HCT116 (cell line): ENCODE results near the gene LDHAL6B. TPM values are rescaled to one million over a fixed set of nuclear protein-coding genes. Genes with fewer than 3 reads are reported as not detected.

Experiments
- ATAC-seq: fragments of 200-7000 bp; cut with Tn5 transposase; 2 replicates; pipeline ENCODE4 v1.9.1; 2020; ENCODE audit warnings: mild to moderate bottlenecking, moderate library complexity
- BruUV-seq: library from RNA; stranded (reverse); fragments of 400-500 nt; replicated peaks from 2 replicates; lab custom pipeline; 2021; lab: Mats Ljungman, UMichigan
- CTCF ChIA-PET: fragments of 300-600 bp; sonication (Branson Sonifier 250); formaldehyde crosslinking; loops from one replicate; lab custom pipeline; 2021; ENCODE audit warnings: antibody characterized with exemption; lab: Charles Lee
- POLR2A ChIA-PET: fragments of 300-600, 350-600 bp; sonication (Branson Sonifier 250); formaldehyde crosslinking; loops from one replicate; lab custom pipeline; 2021; ENCODE audit warnings: antibody characterized with exemption; lab: Charles Lee
- RAD21 ChIA-PET, 2 experiments: fragments of 300-600 bp; sonication (Branson Sonifier 250); formaldehyde crosslinking; loops; one replicate each; lab custom pipeline; 2023; ENCODE audit warnings: low total read pairs in 2 of 2; ENCODE audit not compliant: uncharacterized antibody in 2 of 2, unreplicated experiment in 2 of 2, low non-redundant PET in 1 of 2; lab: Charles Lee
- DNase-seq: peaks from one replicate; pipeline ENCODE4 v3.0.0-alpha.2; 2010; ENCODE audit warnings: low read depth, low spot score
- H2AFZ ChIP-seq: fragments of 200-600 bp; shearing (Covaris generic), sonication (generic); 2 replicates; pipeline ENCODE4 v1.6.1; 2017; ENCODE audit warnings: low read depth, mixed run types, mixed read lengths, antibody characterized with exemption, low read length; ENCODE audit not compliant: poor library complexity, severe bottlenecking
- H3K27ac ChIP-seq: 2 replicates; pipeline ENCODE4 v1.5.1; 2012; ENCODE audit warnings: low read depth, low read length
- H3K27me3 ChIP-seq: fragments of 200-600 bp; sonication (generic); 2 replicates; pipeline ENCODE4 v1.6.1; 2016; ENCODE audit warnings: mixed run types, low read length, mixed read lengths; ENCODE audit not compliant: insufficient read depth
- H3K36me3 ChIP-seq, 2 experiments: fragments of 200-500 bp in 1 of 2; fragments of 200-600 bp in 1 of 2; sonication (Bioruptor generic) in 1 of 2; sonication (generic) in 1 of 2; 2 replicates each; pipeline versions ENCODE4 v1.5.1 to v1.6.1; 2014 to 2016; ENCODE audit warnings: low read length in 2 of 2, inconsistent platforms in 1 of 2, mixed read lengths in 1 of 2, mixed run types in 1 of 2; ENCODE audit not compliant: insufficient read depth in 2 of 2, control insufficient read depth in 1 of 2
- H3K4me1 ChIP-seq, 2 experiments: fragments of 200-600 bp in 1 of 2; sonication (generic) in 1 of 2; 2 replicates each; pipeline versions ENCODE4 v1.5.1 to v1.6.1; 2012 to 2017; ENCODE audit warnings: low read length in 2 of 2, inconsistent platforms in 1 of 2, mild to moderate bottlenecking in 1 of 2, mixed read lengths in 1 of 2, mixed run types in 1 of 2, moderate library complexity in 1 of 2; ENCODE audit not compliant: insufficient read depth in 2 of 2, control insufficient read depth in 1 of 2
- H3K4me2 ChIP-seq: fragments of 200-600 bp; sonication (generic); 2 replicates; pipeline ENCODE4 v1.6.1; 2017; ENCODE audit warnings: mixed run types, low read length, mixed read lengths
- H3K4me3 ChIP-seq, 2 experiments: fragments of 200-600 bp in 1 of 2; sonication (generic) in 1 of 2; replicated peaks in 1 of 2; 2 replicates each; pipeline ENCODE4 v1.5.1; 2011 to 2016; ENCODE audit warnings: low read length in 2 of 2, control low read depth in 1 of 2, low read depth in 1 of 2, mild to moderate bottlenecking in 1 of 2, mixed read lengths in 1 of 2, mixed run types in 1 of 2
- H3K79me2 ChIP-seq: fragments of 200-600 bp; sonication (generic); 2 replicates; pipeline ENCODE4 v1.6.1; 2017; ENCODE audit warnings: mild to moderate bottlenecking, mixed run types, low read length, moderate library complexity, mixed read lengths; ENCODE audit not compliant: insufficient read depth
- H3K9ac ChIP-seq: fragments of 200-600 bp; sonication (generic); 2 replicates; pipeline ENCODE4 v1.6.1; 2016; ENCODE audit warnings: low read length, mixed read lengths
- H3K9me2 ChIP-seq: fragments of 200-600 bp; sonication (generic), shearing (Covaris generic); 2 replicates; pipeline ENCODE4 v1.6.1; 2017; ENCODE audit warnings: mixed run types, mild to moderate bottlenecking, moderate library complexity; ENCODE audit not compliant: insufficient read depth
- H3K9me3 ChIP-seq, 2 experiments: fragments of 200-500 bp in 1 of 2; fragments of 200-600 bp in 1 of 2; sonication (Bioruptor generic) in 1 of 2; sonication (generic) in 1 of 2; 2 replicates each; pipeline ENCODE4 v1.6.1; 2014 to 2017; ENCODE audit warnings: low read length in 2 of 2, mixed read lengths in 2 of 2, inconsistent platforms in 1 of 2, low read depth in 1 of 2, mild to moderate bottlenecking in 1 of 2, mixed run types in 1 of 2, moderate library complexity in 1 of 2; ENCODE audit not compliant: control insufficient read depth in 1 of 2, insufficient read depth in 1 of 2
- H4K20me1 ChIP-seq: fragments of 200-600 bp; sonication (generic), shearing (Covaris generic); 2 replicates; pipeline ENCODE4 v1.6.1; 2017; ENCODE audit warnings: mixed run types, mild to moderate bottlenecking, moderate library complexity; ENCODE audit not compliant: insufficient read depth
- ATF3 ChIP-seq: IDR thresholded peaks from 2 replicates; pipeline ENCODE4 v1.6.1; 2012
- CEBPB ChIP-seq: IDR thresholded peaks from 2 replicates; pipeline ENCODE4 v1.6.1; 2012; ENCODE audit warnings: low read depth
- ELF1 ChIP-seq: IDR thresholded peaks from 2 replicates; pipeline ENCODE4 v1.6.1; 2012; ENCODE audit warnings: low read depth, borderline replicate concordance
- FOSL1 ChIP-seq: IDR thresholded peaks from 2 replicates; pipeline ENCODE4 v1.6.1; 2012; ENCODE audit warnings: low read depth
- JUND ChIP-seq: IDR thresholded peaks from 2 replicates; pipeline ENCODE4 v1.6.1; 2012
- MAX ChIP-seq: IDR thresholded peaks from 2 replicates; pipeline ENCODE4 v1.6.1; 2012
- POLR2AphosphoS5 ChIP-seq: IDR thresholded peaks from 2 replicates; pipeline ENCODE4 v1.6.1; 2011; ENCODE audit warnings: mild to moderate bottlenecking, low read depth, low read length, moderate library complexity
- TCF7L2 ChIP-seq: IDR thresholded peaks from 2 replicates; pipeline ENCODE4 v1.7.0; 2011; ENCODE audit warnings: borderline replicate concordance, inconsistent platforms; ENCODE audit not compliant: insufficient read depth, insufficient read length; ENCODE audit errors: extremely low read depth
- ZBTB33 ChIP-seq: IDR thresholded peaks from 2 replicates; pipeline ENCODE4 v1.6.1; 2011; ENCODE audit warnings: mild to moderate bottlenecking, low read length, moderate library complexity; ENCODE audit not compliant: insufficient replicate concordance; ENCODE audit errors: extremely low read depth
- ZNF274 ChIP-seq: fragments of 200-500 bp; sonication (Bioruptor generic); IDR thresholded peaks from 2 replicates; pipeline ENCODE4 v1.6.1; 2014; ENCODE audit warnings: mild to moderate bottlenecking, low read depth, low read length, inconsistent platforms
- intact Hi-C: fragments of 100-400 bp; cut with micrococcal nuclease; formaldehyde crosslinking; loops from 2 replicates; pipeline ENCODE4 v1.10.0; 2022
- total RNA-seq: library from RNA; stranded (reverse); gene quantifications from one replicate; pipeline ENCODE4 v1.2.1, GENCODE V29; 2021; ENCODE audit not compliant: unreplicated experiment
- TF ChIP-seq, protein P1 (sequence below), 3 experiments: fragments of 200-600 bp in 1 of 3; sonication (generic) in 1 of 3; IDR thresholded peaks in 2 of 3; conservative IDR thresholded peaks in 1 of 3; 2 replicates each; pipeline ENCODE4 v1.5.1; 2012 to 2017; ENCODE audit warnings: low read depth in 2 of 3, low read length in 2 of 3, antibody characterized with exemption in 1 of 3, borderline replicate concordance in 1 of 3, control low read depth in 1 of 3, mild to moderate bottlenecking in 1 of 3, mixed read lengths in 1 of 3, mixed run types in 1 of 3, moderate library complexity in 1 of 3; ENCODE audit not compliant: insufficient read depth in 1 of 3

The LDHAL6B gene
- total RNA-seq, 1 experiment from 2014 or later = not detected

- ChIA-PET CTCF (no interaction called here), POLR2A (no interaction called here), RAD21 (no interaction called here)
- Histone ChIP-seq H3K27me3 (no peaks in the 10 kb centered on the region), H3K36me3 (peaks cover 11 to 27% of the 10 kb centered on the region in 2 experiments; a peak in 2 of 4 replicates), H3K4me1 (peaks cover 9 to 17% of the 10 kb centered on the region in 2 experiments), H3K9me3 (peaks cover 3 to 16% of the 10 kb centered on the region in 2 experiments; a peak in 2 of 4 replicates), H3K9ac (no peak overlapping the region), H3K4me2 (no peak overlapping the region), H3K4me3 (no peak overlapping the region), H4K20me1 (no peaks in the 10 kb centered on the region), H3K79me2 (no peaks in the 10 kb centered on the region), H3K27ac (no peak overlapping the region), H3K9me2 (no peaks in the 10 kb centered on the region), H2AFZ (no peak overlapping the region)
- BruUV-seq = no TSS peak
- no peak for ATAC-seq
- intact Hi-C loops = loop anchor here (5.0 to 10.0 kb wide), 2 partner anchors 197 to 234 kb away; partner anchors contain the start of gene MYO1E
- DNase-seq = no peak
- TF ChIP-seq CEBPB = no peak
- TF ChIP-seq, protein P1, sequence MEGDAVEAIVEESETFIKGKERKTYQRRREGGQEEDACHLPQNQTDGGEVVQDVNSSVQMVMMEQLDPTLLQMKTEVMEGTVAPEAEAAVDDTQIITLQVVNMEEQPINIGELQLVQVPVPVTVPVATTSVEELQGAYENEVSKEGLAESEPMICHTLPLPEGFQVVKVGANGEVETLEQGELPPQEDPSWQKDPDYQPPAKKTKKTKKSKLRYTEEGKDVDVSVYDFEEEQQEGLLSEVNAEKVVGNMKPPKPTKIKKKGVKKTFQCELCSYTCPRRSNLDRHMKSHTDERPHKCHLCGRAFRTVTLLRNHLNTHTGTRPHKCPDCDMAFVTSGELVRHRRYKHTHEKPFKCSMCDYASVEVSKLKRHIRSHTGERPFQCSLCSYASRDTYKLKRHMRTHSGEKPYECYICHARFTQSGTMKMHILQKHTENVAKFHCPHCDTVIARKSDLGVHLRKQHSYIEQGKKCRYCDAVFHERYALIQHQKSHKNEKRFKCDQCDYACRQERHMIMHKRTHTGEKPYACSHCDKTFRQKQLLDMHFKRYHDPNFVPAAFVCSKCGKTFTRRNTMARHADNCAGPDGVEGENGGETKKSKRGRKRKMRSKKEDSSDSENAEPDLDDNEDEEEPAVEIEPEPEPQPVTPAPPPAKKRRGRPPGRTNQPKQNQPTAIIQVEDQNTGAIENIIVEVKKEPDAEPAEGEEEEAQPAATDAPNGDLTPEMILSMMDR (IDR thresholded peaks at IDR 0.05 in 2 of 3, conservative IDR thresholded peaks at IDR 0.05 in 1 of 3; ENCODE audit: borderline replicate concordance in 1 of 3, insufficient read depth in 1 of 3, low read depth in 2 of 3, low read length in 2 of 3) = no peak
- no peak for TF ChIP-seq MAX
- TF ChIP-seq ATF3 = no peak
- TF ChIP-seq TCF7L2 = no peak
- no peak for TF ChIP-seq POLR2AphosphoS5
- no peak for TF ChIP-seq ZBTB33
- no peak for TF ChIP-seq ZNF274
- TF ChIP-seq FOSL1 = no peak
- TF ChIP-seq JUND = no peak
- no peak for TF ChIP-seq ELF1
These were observed 28.4 kb upstream of the LDHAL6B start for GRCh38 chr15:59178151-59178695.
